ENCODE data around the gene ABHD5.
A peak's percentile ranks its signal among the peaks of the same experiment; 100 is the strongest.

The ABHD5 gene

DNA sequence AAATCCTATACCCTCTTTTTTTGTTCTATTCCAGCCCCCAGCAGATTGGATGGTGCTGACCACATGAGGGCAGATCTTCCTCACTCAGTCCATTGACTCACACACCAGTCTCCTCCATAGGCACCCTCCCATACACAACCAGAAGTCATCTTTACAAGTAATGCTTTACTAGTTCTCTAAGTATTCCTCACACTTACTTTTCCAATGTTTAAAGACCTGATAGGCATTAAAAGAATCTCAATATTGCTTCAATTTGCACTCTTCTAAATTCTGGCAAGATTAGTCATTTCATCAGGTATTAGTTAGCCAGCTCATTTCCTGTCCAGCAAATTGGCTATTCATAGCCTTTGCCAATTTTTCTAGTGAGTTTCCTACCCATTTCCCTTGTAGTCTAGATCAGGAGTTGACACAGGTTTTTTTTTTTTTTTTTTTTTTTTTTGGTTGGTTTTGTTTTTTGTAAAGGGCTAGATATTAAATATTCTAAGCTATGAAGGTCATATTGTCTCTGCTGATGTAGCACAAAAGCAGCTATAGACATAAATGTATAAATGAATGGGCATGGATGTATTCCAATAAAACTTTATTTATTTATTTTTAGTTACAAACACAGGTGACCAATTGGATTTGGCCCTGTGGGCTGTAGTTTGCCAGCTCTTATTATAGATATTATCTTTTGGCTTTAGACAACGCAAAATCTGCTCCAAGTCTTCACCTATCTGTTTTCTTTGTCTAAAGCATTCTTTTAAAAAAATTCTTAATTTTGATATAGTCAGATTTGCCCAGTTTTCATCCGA is 76.1 kb downstream of the ABHD5 start:
- no peak for TF ChIP-seq CTCF (IDR thresholded peaks at IDR 0.05; ENCODE audit: extremely low read depth, missing control alignments)
- DNase-seq (ENCODE audit: low spot score), result no peak

- no peak for TF ChIP-seq CTCF (IDR thresholded peaks at IDR 0.05; ENCODE audit: extremely low read depth, missing control alignments)
- no peak for DNase-seq (ENCODE audit: low spot score)
These were observed 77.7 kb downstream of the ABHD5 start for GRCh38 chr3:43768381-43768973.

DNA sequence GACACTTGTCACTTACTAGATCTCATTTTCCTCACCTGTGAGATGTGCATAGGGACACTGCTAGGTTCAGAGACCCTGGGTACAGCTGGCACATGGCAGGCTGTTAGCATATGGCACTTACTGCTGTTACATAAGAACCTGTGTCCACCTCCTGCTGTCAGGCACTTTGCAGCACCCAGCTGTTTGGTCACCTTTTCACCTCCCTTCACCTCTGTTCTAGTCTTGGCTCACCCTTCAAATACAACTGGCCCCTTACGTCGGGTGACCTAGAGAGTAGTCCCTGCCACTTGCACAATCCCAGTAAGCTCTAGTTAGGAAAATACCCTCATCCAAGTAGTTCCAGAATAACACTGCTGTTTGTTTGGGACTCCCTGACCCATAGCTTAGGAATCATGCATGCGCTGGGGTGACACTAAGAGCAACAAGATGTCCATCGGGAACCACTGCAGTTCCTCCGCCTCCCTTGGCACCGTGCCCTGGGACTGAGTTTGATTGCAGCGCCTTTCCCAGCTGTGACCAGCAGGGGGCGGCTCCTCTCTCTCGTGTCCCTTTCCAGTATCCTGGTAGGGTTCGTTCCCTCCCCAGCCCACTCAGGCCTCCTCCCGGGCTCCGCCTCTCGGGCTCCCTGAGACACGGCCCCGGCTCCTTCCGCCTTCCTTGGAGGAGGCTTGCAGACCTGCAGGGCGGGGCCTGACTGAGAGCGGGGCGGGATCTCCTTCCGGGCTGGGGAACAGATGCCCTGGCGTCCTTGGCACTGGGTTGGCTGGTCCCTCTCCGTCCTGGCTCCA is 78.6 kb downstream of the ABHD5 start:
- peak; percentile 87 for TF ChIP-seq CTCF (IDR thresholded peaks at IDR 0.05; ENCODE audit: extremely low read depth, missing control alignments)
- peak; percentile 75 for DNase-seq (ENCODE audit: low spot score)

DNA sequence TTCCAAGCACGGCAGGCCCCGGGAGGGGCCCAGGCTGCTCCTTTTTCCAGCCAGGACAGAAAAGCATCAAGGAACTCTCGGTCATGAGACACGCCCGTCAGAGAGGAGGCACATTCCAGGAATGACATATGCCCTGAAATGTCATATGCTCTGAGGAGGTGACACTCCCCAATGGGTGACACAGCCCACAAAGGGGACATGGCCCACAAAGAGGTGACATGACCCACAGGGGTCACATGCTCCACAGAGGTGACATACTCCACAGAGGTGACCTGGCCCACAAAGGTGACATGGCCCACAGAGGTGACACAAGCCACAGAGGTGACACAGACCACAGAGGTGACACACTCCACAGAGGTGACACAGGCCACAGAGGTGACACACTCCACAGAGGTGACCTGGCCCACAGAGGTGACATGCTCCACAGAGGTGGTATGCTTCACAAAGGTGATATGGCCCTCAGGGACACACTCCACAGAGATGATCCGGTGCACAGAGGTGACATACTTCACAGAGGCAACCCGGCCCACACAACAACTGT is 79.2 kb downstream of the ABHD5 start:
- DNase-seq (ENCODE audit: low spot score), result no peak
- TF ChIP-seq CTCF (IDR thresholded peaks at IDR 0.05; ENCODE audit: extremely low read depth, missing control alignments), result no peak

- no peak for TF ChIP-seq CTCF (IDR thresholded peaks at IDR 0.05; ENCODE audit: extremely low read depth, missing control alignments)
- no peak for DNase-seq (ENCODE audit: low spot score)
These were observed 79.8 kb downstream of the ABHD5 start for GRCh38 chr3:43770426-43771103.

- no peak for DNase-seq (ENCODE audit: low spot score)
- TF ChIP-seq CTCF (IDR thresholded peaks at IDR 0.05; ENCODE audit: extremely low read depth, missing control alignments), result no peak
These were observed 80.9 kb downstream of the ABHD5 start for GRCh38 chr3:43771610-43772009.
